SK-N-SH (cell line): ENCODE results near the gene GTF3C2.

ENCODE experiments used
- JUND ChIP-seq: IDR thresholded peaks from 2 replicates; pipeline ENCODE4 v1.4.0; 2012
- POLR2AphosphoS5 ChIP-seq: IDR thresholded peaks from 2 replicates; pipeline ENCODE4 v1.6.1; 2012; ENCODE audit warnings: low read depth, low read length
- RCOR1 ChIP-seq: fragments of 150-350 bp; IDR thresholded peaks from 2 replicates; pipeline ENCODE4 v1.6.1; 2017; ENCODE audit warnings: antibody characterized with exemption, low read length
- TAF1 ChIP-seq: IDR thresholded peaks from 2 replicates; pipeline ENCODE4 v1.6.1; 2012; ENCODE audit warnings: low read depth, mild to moderate bottlenecking, low read length, moderate library complexity, borderline replicate concordance
- TF ChIP-seq, protein P1 (sequence below): fragments of 200-600 bp; sonication (generic); IDR thresholded peaks from 2 replicates; pipeline ENCODE4 v1.6.1; 2017; ENCODE audit warnings: antibody characterized with exemption, mild to moderate bottlenecking, moderate library complexity
- TF ChIP-seq, protein P2 (sequence below): IDR thresholded peaks from 2 replicates; pipeline ENCODE4 v1.4.0; 2012; ENCODE audit warnings: low read depth

- TF ChIP-seq TAF1 (no peak), POLR2AphosphoS5 (no peak), JUND (no peak), RCOR1 (no peak)
- TF ChIP-seq, protein P1, sequence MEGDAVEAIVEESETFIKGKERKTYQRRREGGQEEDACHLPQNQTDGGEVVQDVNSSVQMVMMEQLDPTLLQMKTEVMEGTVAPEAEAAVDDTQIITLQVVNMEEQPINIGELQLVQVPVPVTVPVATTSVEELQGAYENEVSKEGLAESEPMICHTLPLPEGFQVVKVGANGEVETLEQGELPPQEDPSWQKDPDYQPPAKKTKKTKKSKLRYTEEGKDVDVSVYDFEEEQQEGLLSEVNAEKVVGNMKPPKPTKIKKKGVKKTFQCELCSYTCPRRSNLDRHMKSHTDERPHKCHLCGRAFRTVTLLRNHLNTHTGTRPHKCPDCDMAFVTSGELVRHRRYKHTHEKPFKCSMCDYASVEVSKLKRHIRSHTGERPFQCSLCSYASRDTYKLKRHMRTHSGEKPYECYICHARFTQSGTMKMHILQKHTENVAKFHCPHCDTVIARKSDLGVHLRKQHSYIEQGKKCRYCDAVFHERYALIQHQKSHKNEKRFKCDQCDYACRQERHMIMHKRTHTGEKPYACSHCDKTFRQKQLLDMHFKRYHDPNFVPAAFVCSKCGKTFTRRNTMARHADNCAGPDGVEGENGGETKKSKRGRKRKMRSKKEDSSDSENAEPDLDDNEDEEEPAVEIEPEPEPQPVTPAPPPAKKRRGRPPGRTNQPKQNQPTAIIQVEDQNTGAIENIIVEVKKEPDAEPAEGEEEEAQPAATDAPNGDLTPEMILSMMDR: no peak
- TF ChIP-seq, protein P2, sequence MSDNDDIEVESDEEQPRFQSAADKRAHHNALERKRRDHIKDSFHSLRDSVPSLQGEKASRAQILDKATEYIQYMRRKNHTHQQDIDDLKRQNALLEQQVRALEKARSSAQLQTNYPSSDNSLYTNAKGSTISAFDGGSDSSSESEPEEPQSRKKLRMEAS: no peak
Observed at GRCh38 chr2:27281442-27281841, 75.1 kb downstream of the GTF3C2 start.
